Uterus (tissue), 2 donors: Measurements from ENCODE around the gene MIER2.
A peak's percentile ranks its signal among the peaks of the same experiment; 100 is the strongest.

Experiments used
- CTCF ChIP-seq, 4 experiments: fragments of 200-600 bp in 2 of 4; fragments of 450-650 bp in 2 of 4; sonication (generic) in 2 of 4; IDR thresholded peaks; one replicate each; pipeline ENCODE4 v1.5.1; 2016 to 2019; ENCODE audit warnings: antibody characterized with exemption in 4 of 4, mild to moderate bottlenecking in 2 of 4, moderate library complexity in 1 of 4
- POLR2A ChIP-seq, 2 donors: fragments of 450-650 bp; IDR thresholded peaks; one replicate each; pipeline ENCODE4 v1.6.1; 2016; ENCODE audit warnings: antibody characterized with exemption in 2 of 2, mild to moderate bottlenecking in 1 of 2, moderate library complexity in 1 of 2

GRCh38 chr19:377801-378581 is 33.4 kb upstream of the MIER2 start:
- TF ChIP-seq CTCF (IDR thresholded peaks at IDR 0.05) (peak in 1 of 4 experiments; percentile 6), POLR2A (IDR thresholded peaks at IDR 0.05) (no peak)
